ENCODE data around the gene AGBL4.

DNA sequence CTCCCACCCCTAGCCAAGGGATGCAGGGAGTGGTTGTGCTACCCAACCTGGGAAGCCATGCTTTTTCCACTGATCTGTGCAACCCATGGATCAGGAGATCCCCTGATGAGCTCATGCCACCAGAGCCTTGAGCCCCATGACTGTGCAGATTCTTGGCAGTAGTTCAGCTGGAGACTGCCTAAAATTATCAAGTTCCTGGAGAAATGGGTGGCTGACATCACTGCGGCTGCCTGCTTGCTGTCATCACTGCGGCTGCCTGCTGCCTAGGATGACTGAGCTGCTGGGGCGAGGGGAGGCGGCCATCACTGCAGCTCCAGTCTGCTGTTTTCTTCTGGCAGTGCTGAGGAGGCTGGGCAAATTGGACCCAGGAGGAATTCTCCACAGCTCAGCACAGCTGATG is 159.2 kb downstream of the AGBL4 start:
- TF ChIP-seq, protein P1, sequence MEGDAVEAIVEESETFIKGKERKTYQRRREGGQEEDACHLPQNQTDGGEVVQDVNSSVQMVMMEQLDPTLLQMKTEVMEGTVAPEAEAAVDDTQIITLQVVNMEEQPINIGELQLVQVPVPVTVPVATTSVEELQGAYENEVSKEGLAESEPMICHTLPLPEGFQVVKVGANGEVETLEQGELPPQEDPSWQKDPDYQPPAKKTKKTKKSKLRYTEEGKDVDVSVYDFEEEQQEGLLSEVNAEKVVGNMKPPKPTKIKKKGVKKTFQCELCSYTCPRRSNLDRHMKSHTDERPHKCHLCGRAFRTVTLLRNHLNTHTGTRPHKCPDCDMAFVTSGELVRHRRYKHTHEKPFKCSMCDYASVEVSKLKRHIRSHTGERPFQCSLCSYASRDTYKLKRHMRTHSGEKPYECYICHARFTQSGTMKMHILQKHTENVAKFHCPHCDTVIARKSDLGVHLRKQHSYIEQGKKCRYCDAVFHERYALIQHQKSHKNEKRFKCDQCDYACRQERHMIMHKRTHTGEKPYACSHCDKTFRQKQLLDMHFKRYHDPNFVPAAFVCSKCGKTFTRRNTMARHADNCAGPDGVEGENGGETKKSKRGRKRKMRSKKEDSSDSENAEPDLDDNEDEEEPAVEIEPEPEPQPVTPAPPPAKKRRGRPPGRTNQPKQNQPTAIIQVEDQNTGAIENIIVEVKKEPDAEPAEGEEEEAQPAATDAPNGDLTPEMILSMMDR (IDR thresholded peaks at IDR 0.05 in 4 of 5, conservative IDR thresholded peaks at IDR 0.05 in 1 of 5): no peak
- no peak for TF ChIP-seq POLR2A (IDR thresholded peaks at IDR 0.05)
